ENCODE measurements around the gene SYDE2.
"Not testable (repeated sequence)": the region's sequence is repeated elsewhere in the genome, so short reads cannot be mapped to it uniquely, and the experiment has no call there.

The SYDE2 gene

GRCh38 chr1:85148524-85149250 is 52.1 kb downstream of the SYDE2 start:
- Histone ChIP-seq H3K9ac (ENCODE audit: low read length) (no peak overlapping the region), H3K36me3 (ENCODE audit: control insufficient read depth, insufficient read depth, low read length) (no peaks in the 10 kb centered on the region), H3K4me1 (ENCODE audit: control insufficient read depth, insufficient read depth, low read length) (peaks cover 7% of the 10 kb centered on the region), H3K27ac (ENCODE audit: low read depth, low read length) (no peak overlapping the region), H3K27me3 (ENCODE audit: control insufficient read depth, insufficient read depth, low read length) (no peaks in the 10 kb centered on the region), H3K4me3 (ENCODE audit: low read length) (no peak overlapping the region)

DNA sequence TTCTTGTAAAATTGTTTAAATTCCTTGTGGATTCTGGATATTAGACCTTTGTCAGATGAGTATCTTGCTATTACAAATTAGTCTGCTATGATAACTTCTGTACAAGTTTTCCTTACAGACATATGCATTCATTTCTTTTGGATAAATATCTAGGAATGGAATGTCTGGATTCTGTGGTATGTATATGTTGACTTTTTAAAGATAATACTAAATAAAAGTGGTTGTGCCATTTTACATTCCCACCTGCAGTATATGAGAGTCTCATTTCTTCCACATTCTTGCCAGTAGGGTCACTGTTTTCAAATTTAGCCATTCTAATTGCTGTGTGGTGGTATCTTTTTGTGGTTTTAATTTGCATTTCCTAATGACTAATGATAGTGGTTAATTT is 53.9 kb downstream of the SYDE2 start:
- no peaks in the 10 kb centered on the region for H3K27me3 ChIP-seq (ENCODE audit: control insufficient read depth, insufficient read depth, low read length)
- H3K36me3 ChIP-seq (ENCODE audit: control insufficient read depth, insufficient read depth, low read length), result no peaks in the 10 kb centered on the region
- no peak overlapping the region for H3K4me3 ChIP-seq (ENCODE audit: low read length)
- peaks cover 7% of the 10 kb centered on the region for H3K4me1 ChIP-seq (ENCODE audit: control insufficient read depth, insufficient read depth, low read length)
- H3K9ac ChIP-seq (ENCODE audit: low read length), result no peak overlapping the region
- H3K27ac ChIP-seq (ENCODE audit: low read depth, low read length), result no peak overlapping the region

DNA sequence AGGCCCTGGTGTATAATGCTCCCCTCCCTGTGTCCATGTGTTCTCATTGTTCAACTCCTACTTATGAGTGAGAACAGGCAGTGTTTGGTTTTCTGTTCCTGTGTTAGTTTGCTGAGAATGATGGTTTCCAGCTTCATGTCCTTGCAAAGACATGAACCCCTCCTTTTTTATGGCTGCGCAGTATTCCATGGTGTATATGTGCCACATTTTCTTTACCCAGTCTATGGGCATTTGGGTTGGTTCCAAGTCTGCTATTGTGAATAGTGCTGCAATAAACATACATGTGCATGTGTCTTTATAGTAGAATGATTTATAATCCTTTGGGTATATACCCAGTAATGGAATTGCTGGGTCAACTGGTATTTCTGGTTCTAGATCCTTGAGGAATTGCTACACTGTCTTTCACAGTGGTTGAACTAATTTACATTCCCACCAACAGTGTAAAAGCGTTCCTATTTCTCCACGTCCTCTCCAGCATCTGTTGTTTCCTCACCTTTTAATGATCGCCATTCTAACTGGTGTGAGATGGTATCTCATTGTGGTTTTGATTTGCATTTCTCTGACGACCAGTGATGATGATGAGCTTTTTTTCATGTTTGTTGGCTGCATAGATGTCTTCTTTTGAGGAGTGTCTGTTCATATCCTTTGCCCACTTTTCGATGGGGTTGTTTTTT is 54.4 kb downstream of the SYDE2 start:
- H3K36me3 ChIP-seq (ENCODE audit: control insufficient read depth, insufficient read depth, low read length); H3K27ac ChIP-seq (ENCODE audit: low read depth, low read length); H3K27me3 ChIP-seq (ENCODE audit: control insufficient read depth, insufficient read depth, low read length); H3K9ac ChIP-seq (ENCODE audit: low read length); H3K4me3 ChIP-seq (ENCODE audit: low read length); H3K4me1 ChIP-seq (ENCODE audit: control insufficient read depth, insufficient read depth, low read length): not testable (repeated sequence)

DNA sequence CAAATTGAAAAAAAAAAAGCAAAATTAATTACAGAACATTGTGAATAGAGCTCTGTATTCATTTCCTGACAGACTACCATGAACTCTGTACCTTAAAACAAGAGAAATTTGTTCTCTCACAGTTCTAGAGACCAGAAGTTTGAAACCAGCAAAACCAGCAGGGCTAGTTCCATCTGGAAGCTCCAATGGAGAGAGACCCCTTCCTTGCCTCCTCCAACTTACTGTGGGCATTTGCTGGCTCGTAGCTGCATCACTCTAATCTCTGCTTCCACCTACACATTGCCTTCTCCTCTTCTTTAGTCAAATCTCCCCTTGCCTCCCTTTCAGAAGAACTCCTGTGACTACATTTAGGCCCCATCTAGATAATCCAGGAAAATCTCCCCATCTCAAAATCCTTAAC is 56.5 kb downstream of the SYDE2 start:
- H3K27ac ChIP-seq (ENCODE audit: low read depth, low read length), result no peak overlapping the region
- H3K4me3 ChIP-seq (ENCODE audit: low read length), result no peak overlapping the region
- H3K4me1 ChIP-seq (ENCODE audit: control insufficient read depth, insufficient read depth, low read length), result peaks cover 4% of the 10 kb centered on the region
- H3K9ac ChIP-seq (ENCODE audit: low read length), result no peak overlapping the region
- no peaks in the 10 kb centered on the region for H3K36me3 ChIP-seq (ENCODE audit: control insufficient read depth, insufficient read depth, low read length)
- no peaks in the 10 kb centered on the region for H3K27me3 ChIP-seq (ENCODE audit: control insufficient read depth, insufficient read depth, low read length)

DNA sequence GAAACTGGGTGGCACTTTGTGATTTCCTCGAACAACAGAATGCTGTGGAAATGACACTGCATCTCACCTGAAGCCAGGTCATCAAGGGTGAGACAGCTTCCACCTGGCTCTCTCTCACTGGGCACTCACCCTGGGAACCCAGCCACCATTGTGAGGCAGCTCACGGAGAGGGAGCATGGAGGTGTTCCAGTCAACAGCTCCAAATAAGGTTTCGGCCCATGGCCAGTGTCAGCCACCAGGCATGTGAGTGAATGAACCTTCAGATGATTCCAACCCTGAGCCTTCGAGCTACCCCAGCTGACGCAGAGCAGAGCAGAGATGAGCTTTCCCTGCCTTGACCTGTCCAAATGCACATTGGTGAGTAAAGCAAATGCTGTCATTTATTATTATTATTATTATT is 58.1 kb downstream of the SYDE2 start:
- Histone ChIP-seq H3K4me3 (ENCODE audit: low read length) (no peak overlapping the region), H3K27me3 (ENCODE audit: control insufficient read depth, insufficient read depth, low read length) (no peaks in the 10 kb centered on the region), H3K27ac (ENCODE audit: low read depth, low read length) (no peak overlapping the region), H3K9ac (ENCODE audit: low read length) (no peak overlapping the region), H3K36me3 (ENCODE audit: control insufficient read depth, insufficient read depth, low read length) (no peaks in the 10 kb centered on the region), H3K4me1 (ENCODE audit: control insufficient read depth, insufficient read depth, low read length) (no peaks in the 10 kb centered on the region)

- H3K36me3 ChIP-seq (ENCODE audit: control insufficient read depth, insufficient read depth, low read length); H3K27me3 ChIP-seq (ENCODE audit: control insufficient read depth, insufficient read depth, low read length); H3K9ac ChIP-seq (ENCODE audit: low read length); H3K4me1 ChIP-seq (ENCODE audit: control insufficient read depth, insufficient read depth, low read length); H3K27ac ChIP-seq (ENCODE audit: low read depth, low read length); H3K4me3 ChIP-seq (ENCODE audit: low read length): not testable (repeated sequence)
These were observed 62.4 kb downstream of the SYDE2 start for GRCh38 chr1:85138439-85138838.

DNA sequence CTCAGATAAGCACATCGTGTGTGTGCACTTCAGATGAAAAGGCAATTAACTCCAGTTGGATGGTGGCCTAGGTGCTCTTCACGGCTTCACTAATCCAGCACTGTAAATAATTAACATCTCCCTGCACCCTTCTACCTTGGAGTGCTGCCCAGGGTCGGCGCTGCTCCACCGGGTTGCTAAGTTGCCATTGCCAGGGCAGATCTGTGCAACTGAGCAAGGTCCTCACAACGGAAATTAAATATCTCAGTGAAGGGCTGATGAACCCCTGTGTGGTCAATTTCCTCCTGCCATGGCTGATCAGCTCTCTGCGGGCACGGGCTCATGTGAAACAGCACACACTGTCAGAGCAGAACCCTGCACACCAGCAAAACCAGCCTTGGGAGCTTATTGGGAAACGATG is 63.2 kb downstream of the SYDE2 start:
- Histone ChIP-seq H3K27ac (ENCODE audit: low read depth, low read length) (no peak overlapping the region), H3K27me3 (ENCODE audit: control insufficient read depth, insufficient read depth, low read length) (no peaks in the 10 kb centered on the region), H3K9ac (ENCODE audit: low read length) (no peak overlapping the region), H3K36me3 (ENCODE audit: control insufficient read depth, insufficient read depth, low read length) (no peaks in the 10 kb centered on the region), H3K4me3 (ENCODE audit: low read length) (no peak overlapping the region), H3K4me1 (ENCODE audit: control insufficient read depth, insufficient read depth, low read length) (no peaks in the 10 kb centered on the region)

DNA sequence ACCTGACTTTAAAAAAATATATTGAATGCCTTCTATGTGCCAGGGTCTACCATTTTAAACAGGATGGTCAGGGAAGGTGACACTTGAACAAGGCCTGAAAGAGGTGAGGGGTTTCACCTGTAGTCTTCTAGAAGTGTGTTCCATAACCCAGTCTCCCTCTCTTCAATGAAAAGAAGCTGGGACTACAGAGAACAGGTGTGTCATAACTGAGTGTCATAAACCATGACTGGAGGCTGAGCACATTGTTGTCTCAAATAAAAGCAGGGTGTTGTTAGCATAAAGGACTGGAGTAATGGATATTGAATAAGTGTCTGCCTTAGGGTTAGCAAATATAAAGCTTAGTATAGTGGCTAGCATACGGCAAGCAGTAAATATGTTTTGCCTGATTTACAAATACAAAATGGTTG is 65.4 kb downstream of the SYDE2 start:
- H3K4me3 ChIP-seq (ENCODE audit: low read length), result no peak overlapping the region
- H3K36me3 ChIP-seq (ENCODE audit: control insufficient read depth, insufficient read depth, low read length), result no peaks in the 10 kb centered on the region
- H3K9ac ChIP-seq (ENCODE audit: low read length), result no peak overlapping the region
- H3K4me1 ChIP-seq (ENCODE audit: control insufficient read depth, insufficient read depth, low read length), result no peaks in the 10 kb centered on the region
- no peak overlapping the region for H3K27ac ChIP-seq (ENCODE audit: low read depth, low read length)
- no peaks in the 10 kb centered on the region for H3K27me3 ChIP-seq (ENCODE audit: control insufficient read depth, insufficient read depth, low read length)

GRCh38 chr1:85134583-85135391 is 66.0 kb downstream of the SYDE2 start:
- no peaks in the 10 kb centered on the region for H3K4me1 ChIP-seq (ENCODE audit: control insufficient read depth, insufficient read depth, low read length)
- no peak overlapping the region for H3K9ac ChIP-seq (ENCODE audit: low read length)
- no peak overlapping the region for H3K27ac ChIP-seq (ENCODE audit: low read depth, low read length)

DNA sequence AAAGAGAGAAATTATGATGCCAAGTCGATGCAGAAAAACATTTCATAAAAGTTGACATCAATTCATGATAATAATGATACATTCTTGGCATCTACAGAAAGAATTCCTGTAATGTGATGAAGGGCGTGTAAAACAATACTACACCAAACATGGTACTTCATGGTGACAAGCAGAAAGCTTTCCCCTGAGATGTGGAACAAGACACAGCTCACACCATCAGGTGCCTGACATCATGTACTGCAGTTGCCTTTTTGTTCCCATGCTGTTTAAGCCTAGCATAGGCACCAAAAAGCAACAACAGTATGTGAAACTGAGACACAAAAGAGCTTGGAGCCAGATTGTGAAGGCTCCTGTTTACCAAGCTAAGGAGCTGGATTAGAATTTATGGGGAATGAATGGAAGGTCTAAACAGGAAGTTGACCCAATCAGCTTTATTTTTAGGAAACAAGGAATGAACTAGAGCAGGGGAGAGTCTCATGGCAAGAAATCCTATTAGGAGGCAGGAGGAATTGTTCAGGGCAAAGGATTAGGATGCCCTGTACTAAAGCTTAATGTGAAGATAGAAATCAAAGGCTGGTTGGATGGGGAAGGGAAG is 67.2 kb downstream of the SYDE2 start:
- no peaks in the 10 kb centered on the region for H3K4me1 ChIP-seq (ENCODE audit: control insufficient read depth, insufficient read depth, low read length)
- H3K36me3 ChIP-seq (ENCODE audit: control insufficient read depth, insufficient read depth, low read length), result no peaks in the 10 kb centered on the region
- H3K4me3 ChIP-seq (ENCODE audit: low read length), result no peak overlapping the region
- no peak overlapping the region for H3K9ac ChIP-seq (ENCODE audit: low read length)
- no peaks in the 10 kb centered on the region for H3K27me3 ChIP-seq (ENCODE audit: control insufficient read depth, insufficient read depth, low read length)
- H3K27ac ChIP-seq (ENCODE audit: low read depth, low read length), result no peak overlapping the region

More at GRCh38 chr1:85134583-85135391, 66.0 kb downstream of the SYDE2 start:
- Histone ChIP-seq H3K36me3 (ENCODE audit: control insufficient read depth, insufficient read depth, low read length) (no peaks in the 10 kb centered on the region), H3K27me3 (ENCODE audit: control insufficient read depth, insufficient read depth, low read length) (no peaks in the 10 kb centered on the region), H3K4me3 (ENCODE audit: low read length) (no peak overlapping the region)

DNA sequence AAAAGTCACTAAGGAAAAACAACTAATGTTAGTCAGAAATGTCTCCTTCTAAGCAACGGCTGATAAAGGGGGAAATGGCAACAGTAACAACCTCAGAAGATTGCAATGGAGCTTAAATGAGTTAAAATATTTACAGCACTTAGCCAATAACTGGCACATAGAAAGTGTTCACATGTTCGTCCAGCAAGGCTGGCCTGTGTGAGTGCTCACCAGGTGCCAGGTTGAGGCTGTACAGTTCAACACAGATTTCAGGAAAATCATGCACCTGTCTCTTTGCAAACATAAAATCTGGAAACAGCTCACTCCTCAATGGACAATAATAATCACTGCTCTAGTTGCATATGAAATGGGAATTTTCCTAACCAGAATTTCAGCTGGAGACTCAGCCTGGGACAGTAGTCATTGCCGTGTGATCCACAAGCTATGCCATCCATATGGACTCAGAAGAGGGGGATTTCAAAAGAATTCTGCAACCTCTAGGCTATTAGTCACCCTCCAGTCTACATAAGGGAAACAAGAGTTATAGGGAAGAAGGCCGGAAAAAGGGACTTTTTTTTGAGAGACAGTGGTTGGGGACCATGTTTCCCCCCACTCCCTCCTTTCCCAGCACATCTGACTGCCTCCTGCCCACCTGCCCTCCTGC is 68.6 kb downstream of the SYDE2 start:
- no peaks in the 10 kb centered on the region for H3K27me3 ChIP-seq (ENCODE audit: control insufficient read depth, insufficient read depth, low read length)
- H3K9ac ChIP-seq (ENCODE audit: low read length), result no peak overlapping the region
- no peaks in the 10 kb centered on the region for H3K4me1 ChIP-seq (ENCODE audit: control insufficient read depth, insufficient read depth, low read length)
- H3K4me3 ChIP-seq (ENCODE audit: low read length), result no peak overlapping the region
- H3K27ac ChIP-seq (ENCODE audit: low read depth, low read length), result no peak overlapping the region
- H3K36me3 ChIP-seq (ENCODE audit: control insufficient read depth, insufficient read depth, low read length), result no peaks in the 10 kb centered on the region

- Histone ChIP-seq H3K4me1 (ENCODE audit: control insufficient read depth, insufficient read depth, low read length) (no peaks in the 10 kb centered on the region), H3K9ac (ENCODE audit: low read length) (no peak overlapping the region), H3K4me3 (ENCODE audit: low read length) (no peak overlapping the region), H3K27ac (ENCODE audit: low read depth, low read length) (no peak overlapping the region), H3K36me3 (ENCODE audit: control insufficient read depth, insufficient read depth, low read length) (no peaks in the 10 kb centered on the region), H3K27me3 (ENCODE audit: control insufficient read depth, insufficient read depth, low read length) (no peaks in the 10 kb centered on the region)
These were observed 72.5 kb downstream of the SYDE2 start for GRCh38 chr1:85128316-85128715.

Data from rectal smooth muscle tissue (tissue), 1 donor.